ENCODE data around the gene PRPF31. TPM values are rescaled to one million over a fixed set of nuclear protein-coding genes. Genes with fewer than 3 reads are reported as not detected.

Gene PRPF31
- total and polyA plus RNA-seq, 2 of the 4 experiments (the other 2 are of a cell fraction), result 65.4 to 66.1 TPM

DNA sequence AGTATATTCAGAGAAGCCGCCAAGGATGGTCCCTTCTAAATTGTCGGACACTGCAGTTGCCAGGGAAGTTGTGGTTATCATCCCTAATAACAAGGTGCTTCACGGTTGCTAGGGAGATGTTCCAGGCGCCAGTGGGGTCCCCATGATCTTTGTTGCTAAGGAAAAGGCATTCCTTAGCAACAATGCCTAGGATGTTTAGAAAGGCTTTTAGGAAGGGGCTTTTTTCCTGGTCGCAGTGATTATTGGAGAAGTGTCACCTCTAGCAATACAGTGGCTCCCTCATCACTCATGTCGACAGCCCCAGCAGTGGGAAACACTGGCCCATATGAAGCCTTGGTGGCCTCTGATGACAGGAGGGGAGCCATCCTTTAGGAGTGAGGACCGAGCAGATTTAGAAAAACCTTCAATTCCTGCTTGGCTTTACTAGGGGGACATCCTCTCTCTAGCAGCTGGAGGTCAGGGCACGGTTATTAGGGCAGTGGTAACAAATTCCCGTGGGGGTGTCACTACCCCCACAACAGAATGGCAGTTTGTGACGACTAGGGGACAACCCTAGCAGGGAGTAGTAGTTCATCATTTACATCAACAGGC is 63.8 kb downstream of the PRPF31 start:
- Histone ChIP-seq H2BK20ac (ENCODE audit: low read depth, low read length) (no peak overlapping the region), H3K4me3 (ENCODE audit: insufficient read depth, low read depth, low read length) (no peak overlapping the region), H2AK9ac (replicated peaks; ENCODE audit: low read depth, low read length, poor library complexity) (no peak overlapping the region), H3K9me1 (ENCODE audit: insufficient read depth, low read length) (no peaks in the 10 kb centered on the region), H3K14ac (replicated peaks; ENCODE audit: low read depth, low read length) (no peak overlapping the region), H4K20me1 (ENCODE audit: insufficient read depth, low read length) (peaks cover 9% of the 10 kb centered on the region), H3K18ac (ENCODE audit: low read depth, low read length) (no peak overlapping the region), H2BK5ac (ENCODE audit: low read depth, low read length, poor library complexity, severe bottlenecking) (no peak overlapping the region), H3K4me1 (ENCODE audit: control insufficient read depth, insufficient read depth, low read length) (no peaks in the 10 kb centered on the region), H4K91ac (ENCODE audit: insufficient read depth, low read depth, low read length) (no peak overlapping the region), H2BK120ac (ENCODE audit: low read depth, low read length) (no peak overlapping the region), H3K9me3 (ENCODE audit: control insufficient read depth, insufficient read depth, low read length) (no peaks in the 10 kb centered on the region), H4K5ac (ENCODE audit: low read depth, low read length) (no peak overlapping the region), H3K56ac (ENCODE audit: extremely low read depth, insufficient read depth, low read length) (no peak overlapping the region), H2AK5ac (ENCODE audit: low read depth, low read length) (no peak overlapping the region), H2AFZ (replicated peaks; ENCODE audit: low read length, poor library complexity) (no peak overlapping the region), H2BK15ac (ENCODE audit: low read depth, low read length) (no peak overlapping the region), H3K9ac (ENCODE audit: low read depth, low read length) (no peak overlapping the region), H3K4me2 (ENCODE audit: low read depth, low read length) (no peak overlapping the region), H3K79me1 (ENCODE audit: low read depth in 1 of 2, low read length in 2 of 2) (peaks cover 4 to 16% of the 10 kb centered on the region in 2 experiments; a peak in 3 of 4 replicates), H3K4ac (ENCODE audit: low read depth, low read length) (no peak overlapping the region), H3K27me3 (ENCODE audit: control insufficient read depth, insufficient read depth, low read length) (no peaks in the 10 kb centered on the region), H3K36me3 (ENCODE audit: control insufficient read depth, insufficient read depth, low read length) (peaks cover 47% of the 10 kb centered on the region), H4K8ac (ENCODE audit: low read depth in 2 of 2, low read length in 2 of 2) (no peak overlapping the region), H3K23ac (ENCODE audit: low read depth, low read length) (no peak overlapping the region), H3K27ac (ENCODE audit: insufficient read depth, low read length) (no peak overlapping the region)
- DNase-seq, result no peak
- BruUV-seq (replicated peaks), result no TSS peak
- ATAC-seq (ENCODE audit: low read depth), result no peak
- ChIA-PET CTCF (interaction anchor here (1.1 kb wide), 1 partner anchor 8 kb away, joined by 3 read pairs; no protein-coding TSS in a partner anchor), POLR2A (ENCODE audit: unreplicated experiment) (no interaction called here)
- dilution Hi-C loops (cut with HindIII; ENCODE audit: low sequenced_read_pairs, unreplicated experiment), result no loop called here
- TF ChIP-seq, protein P1, sequence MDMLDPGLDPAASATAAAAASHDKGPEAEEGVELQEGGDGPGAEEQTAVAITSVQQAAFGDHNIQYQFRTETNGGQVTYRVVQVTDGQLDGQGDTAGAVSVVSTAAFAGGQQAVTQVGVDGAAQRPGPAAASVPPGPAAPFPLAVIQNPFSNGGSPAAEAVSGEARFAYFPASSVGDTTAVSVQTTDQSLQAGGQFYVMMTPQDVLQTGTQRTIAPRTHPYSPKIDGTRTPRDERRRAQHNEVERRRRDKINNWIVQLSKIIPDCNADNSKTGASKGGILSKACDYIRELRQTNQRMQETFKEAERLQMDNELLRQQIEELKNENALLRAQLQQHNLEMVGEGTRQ (IDR thresholded peaks at IDR 0.05; ENCODE audit: low read depth, low read length), result no peak
- no peak for TF ChIP-seq MAZ (IDR thresholded peaks at IDR 0.05; ENCODE audit: borderline replicate concordance, low read depth, low read length)
- TF ChIP-seq, protein P2, sequence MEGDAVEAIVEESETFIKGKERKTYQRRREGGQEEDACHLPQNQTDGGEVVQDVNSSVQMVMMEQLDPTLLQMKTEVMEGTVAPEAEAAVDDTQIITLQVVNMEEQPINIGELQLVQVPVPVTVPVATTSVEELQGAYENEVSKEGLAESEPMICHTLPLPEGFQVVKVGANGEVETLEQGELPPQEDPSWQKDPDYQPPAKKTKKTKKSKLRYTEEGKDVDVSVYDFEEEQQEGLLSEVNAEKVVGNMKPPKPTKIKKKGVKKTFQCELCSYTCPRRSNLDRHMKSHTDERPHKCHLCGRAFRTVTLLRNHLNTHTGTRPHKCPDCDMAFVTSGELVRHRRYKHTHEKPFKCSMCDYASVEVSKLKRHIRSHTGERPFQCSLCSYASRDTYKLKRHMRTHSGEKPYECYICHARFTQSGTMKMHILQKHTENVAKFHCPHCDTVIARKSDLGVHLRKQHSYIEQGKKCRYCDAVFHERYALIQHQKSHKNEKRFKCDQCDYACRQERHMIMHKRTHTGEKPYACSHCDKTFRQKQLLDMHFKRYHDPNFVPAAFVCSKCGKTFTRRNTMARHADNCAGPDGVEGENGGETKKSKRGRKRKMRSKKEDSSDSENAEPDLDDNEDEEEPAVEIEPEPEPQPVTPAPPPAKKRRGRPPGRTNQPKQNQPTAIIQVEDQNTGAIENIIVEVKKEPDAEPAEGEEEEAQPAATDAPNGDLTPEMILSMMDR (conservative IDR thresholded peaks at IDR 0.05; ENCODE audit: low read depth, low read length), result no peak
- no peak for TF ChIP-seq MXI1 (IDR thresholded peaks at IDR 0.05; ENCODE audit: borderline replicate concordance, low read depth, low read length)
- TF ChIP-seq, protein P3, sequence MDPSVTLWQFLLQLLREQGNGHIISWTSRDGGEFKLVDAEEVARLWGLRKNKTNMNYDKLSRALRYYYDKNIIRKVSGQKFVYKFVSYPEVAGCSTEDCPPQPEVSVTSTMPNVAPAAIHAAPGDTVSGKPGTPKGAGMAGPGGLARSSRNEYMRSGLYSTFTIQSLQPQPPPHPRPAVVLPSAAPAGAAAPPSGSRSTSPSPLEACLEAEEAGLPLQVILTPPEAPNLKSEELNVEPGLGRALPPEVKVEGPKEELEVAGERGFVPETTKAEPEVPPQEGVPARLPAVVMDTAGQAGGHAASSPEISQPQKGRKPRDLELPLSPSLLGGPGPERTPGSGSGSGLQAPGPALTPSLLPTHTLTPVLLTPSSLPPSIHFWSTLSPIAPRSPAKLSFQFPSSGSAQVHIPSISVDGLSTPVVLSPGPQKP (IDR thresholded peaks at IDR 0.05; ENCODE audit: borderline replicate concordance, low read depth, low read length), result no peak
- TF ChIP-seq CHD1 (IDR thresholded peaks at IDR 0.05; ENCODE audit: low read depth, low read length), result no peak
- TF ChIP-seq NFE2L2 (IDR thresholded peaks at IDR 0.05; ENCODE audit: low read depth, low read length), result no peak
- TF ChIP-seq FOS (IDR thresholded peaks at IDR 0.05; ENCODE audit: low read depth, low read length), result no peak
- no peak for TF ChIP-seq RFX5 (IDR thresholded peaks at IDR 0.05; ENCODE audit: low read depth, low read length)
- intact Hi-C loops (cut with micrococcal nuclease), result no loop called here
- in situ Hi-C loops (cut with MboI; ENCODE audit: low sequenced_read_pairs), result no loop called here
- 93% methylated on average over 3 of the region's 10 CpGs; no CpG with 5 or more reads in 1 of the 2 experiments for whole genome bisulfite sequencing, 2 experiments (ENCODE audit: extremely low coverage in 2 of 2, insufficient read length in 1 of 2)
